Measurements from ENCODE around the gene ASAP2.

Gene ASAP2

GRCh38 chr2:9184361-9184760 lies 22.3 kb upstream of the ASAP2 start:
- Histone ChIP-seq H3K36me3 (ENCODE audit: control insufficient read depth in 2 of 2, insufficient read depth in 2 of 2, low read length in 2 of 2) (no peaks in the 10 kb centered on the region), H3K9me3 (ENCODE audit: control insufficient read depth in 2 of 2, low read length in 2 of 2) (no peaks in the 10 kb centered on the region), H3K27me3 (ENCODE audit: control insufficient read depth in 2 of 2, insufficient read depth in 2 of 2, low read length in 2 of 2) (no peaks in the 10 kb centered on the region), H3K9ac (ENCODE audit: low read depth in 1 of 2, low read length in 2 of 2) (no peak overlapping the region), H3K4me3 (ENCODE audit: low read length in 2 of 2) (no peak overlapping the region), H3K27ac (ENCODE audit: low read depth in 2 of 2, low read length in 2 of 2) (no peak overlapping the region), H3K4me1 (ENCODE audit: control insufficient read depth in 2 of 2, insufficient read depth in 2 of 2, low read length in 2 of 2) (peaks cover 8 to 21% of the 10 kb centered on the region in 2 donors)

- Histone ChIP-seq H3K9me3 (ENCODE audit: control insufficient read depth in 2 of 2, low read length in 2 of 2) (no peaks in the 10 kb centered on the region), H3K27me3 (ENCODE audit: control insufficient read depth in 2 of 2, insufficient read depth in 2 of 2, low read length in 2 of 2) (no peaks in the 10 kb centered on the region), H3K9ac (ENCODE audit: low read depth in 1 of 2, low read length in 2 of 2) (no peak overlapping the region), H3K36me3 (ENCODE audit: control insufficient read depth in 2 of 2, insufficient read depth in 2 of 2, low read length in 2 of 2) (no peaks in the 10 kb centered on the region), H3K4me1 (ENCODE audit: control insufficient read depth in 2 of 2, insufficient read depth in 2 of 2, low read length in 2 of 2) (peaks cover 3 to 9% of the 10 kb centered on the region in 2 donors), H3K27ac (ENCODE audit: low read depth in 2 of 2, low read length in 2 of 2) (no peak overlapping the region), H3K4me3 (ENCODE audit: low read length in 2 of 2) (no peak overlapping the region)
These were observed 18.9 kb upstream of the ASAP2 start for GRCh38 chr2:9187620-9188214.

- Histone ChIP-seq H3K9ac (ENCODE audit: low read depth in 1 of 2, low read length in 2 of 2) (no peak overlapping the region), H3K4me3 (ENCODE audit: low read length in 2 of 2) (no peak overlapping the region), H3K4me1 (ENCODE audit: control insufficient read depth in 2 of 2, insufficient read depth in 2 of 2, low read length in 2 of 2) (peaks cover 3 to 9% of the 10 kb centered on the region in 2 donors), H3K36me3 (ENCODE audit: control insufficient read depth in 2 of 2, insufficient read depth in 2 of 2, low read length in 2 of 2) (no peaks in the 10 kb centered on the region), H3K27ac (ENCODE audit: low read depth in 2 of 2, low read length in 2 of 2) (no peak overlapping the region), H3K9me3 (ENCODE audit: control insufficient read depth in 2 of 2, low read length in 2 of 2) (no peaks in the 10 kb centered on the region), H3K27me3 (ENCODE audit: control insufficient read depth in 2 of 2, insufficient read depth in 2 of 2, low read length in 2 of 2) (no peaks in the 10 kb centered on the region)
These were observed 17.8 kb upstream of the ASAP2 start for GRCh38 chr2:9188823-9189222.

- H3K27me3 ChIP-seq (ENCODE audit: control insufficient read depth in 2 of 2, insufficient read depth in 2 of 2, low read length in 2 of 2) = no peaks in the 10 kb centered on the region
- H3K27ac ChIP-seq (ENCODE audit: low read depth in 2 of 2, low read length in 2 of 2) = no peak overlapping the region
- no peaks in the 10 kb centered on the region for H3K36me3 ChIP-seq (ENCODE audit: control insufficient read depth in 2 of 2, insufficient read depth in 2 of 2, low read length in 2 of 2)
- H3K9ac ChIP-seq (ENCODE audit: low read depth in 1 of 2, low read length in 2 of 2) = no peak overlapping the region
- H3K4me3 ChIP-seq (ENCODE audit: low read length in 2 of 2) = no peak overlapping the region
- H3K9me3 ChIP-seq (ENCODE audit: control insufficient read depth in 2 of 2, low read length in 2 of 2) = no peaks in the 10 kb centered on the region
- peaks cover 3 to 9% of the 10 kb centered on the region in 2 donors for H3K4me1 ChIP-seq (ENCODE audit: control insufficient read depth in 2 of 2, insufficient read depth in 2 of 2, low read length in 2 of 2)
These were observed 16.7 kb upstream of the ASAP2 start for GRCh38 chr2:9189901-9190300.

GRCh38 chr2:9191041-9191481 lies 15.6 kb upstream of the ASAP2 start:
- Histone ChIP-seq H3K9ac (ENCODE audit: low read depth in 1 of 2, low read length in 2 of 2) (no peak overlapping the region), H3K27ac (ENCODE audit: low read depth in 2 of 2, low read length in 2 of 2) (peak overlapping the region; percentile 43 to 55), H3K4me3 (ENCODE audit: low read length in 2 of 2) (no peak overlapping the region), H3K9me3 (ENCODE audit: control insufficient read depth in 2 of 2, low read length in 2 of 2) (no peaks in the 10 kb centered on the region), H3K4me1 (ENCODE audit: control insufficient read depth in 2 of 2, insufficient read depth in 2 of 2, low read length in 2 of 2) (peaks cover 3 to 9% of the 10 kb centered on the region in 2 donors), H3K27me3 (ENCODE audit: control insufficient read depth in 2 of 2, insufficient read depth in 2 of 2, low read length in 2 of 2) (no peaks in the 10 kb centered on the region), H3K36me3 (ENCODE audit: control insufficient read depth in 2 of 2, insufficient read depth in 2 of 2, low read length in 2 of 2) (no peaks in the 10 kb centered on the region)

GRCh38 chr2:9192712-9193111 lies 13.9 kb upstream of the ASAP2 start:
- peaks cover 3% of the 10 kb centered on the region in 2 donors for H3K4me1 ChIP-seq (ENCODE audit: control insufficient read depth in 2 of 2, insufficient read depth in 2 of 2, low read length in 2 of 2)
- H3K27ac ChIP-seq (ENCODE audit: low read depth in 2 of 2, low read length in 2 of 2) = peak overlapping the region in 1 of 2 donors; percentile 26
- no peak overlapping the region for H3K4me3 ChIP-seq (ENCODE audit: low read length in 2 of 2)
- H3K9ac ChIP-seq (ENCODE audit: low read depth in 1 of 2, low read length in 2 of 2) = no peak overlapping the region
- no peaks in the 10 kb centered on the region for H3K9me3 ChIP-seq (ENCODE audit: control insufficient read depth in 2 of 2, low read length in 2 of 2)
- no peaks in the 10 kb centered on the region for H3K27me3 ChIP-seq (ENCODE audit: control insufficient read depth in 2 of 2, insufficient read depth in 2 of 2, low read length in 2 of 2)
- no peaks in the 10 kb centered on the region for H3K36me3 ChIP-seq (ENCODE audit: control insufficient read depth in 2 of 2, insufficient read depth in 2 of 2, low read length in 2 of 2)

GRCh38 chr2:9194352-9194751 lies 12.3 kb upstream of the ASAP2 start:
- Histone ChIP-seq H3K36me3 (ENCODE audit: control insufficient read depth in 2 of 2, insufficient read depth in 2 of 2, low read length in 2 of 2) (no peaks in the 10 kb centered on the region), H3K4me3 (ENCODE audit: low read length in 2 of 2) (no peak overlapping the region), H3K4me1 (ENCODE audit: control insufficient read depth in 2 of 2, insufficient read depth in 2 of 2, low read length in 2 of 2) (peaks cover 3% of the 10 kb centered on the region in 2 donors), H3K9me3 (ENCODE audit: control insufficient read depth in 2 of 2, low read length in 2 of 2) (no peaks in the 10 kb centered on the region), H3K27ac (ENCODE audit: low read depth in 2 of 2, low read length in 2 of 2) (no peak overlapping the region), H3K27me3 (ENCODE audit: control insufficient read depth in 2 of 2, insufficient read depth in 2 of 2, low read length in 2 of 2) (no peaks in the 10 kb centered on the region), H3K9ac (ENCODE audit: low read depth in 1 of 2, low read length in 2 of 2) (no peak overlapping the region)

GRCh38 chr2:9196637-9197036 lies 10.0 kb upstream of the ASAP2 start:
- Histone ChIP-seq H3K27ac (ENCODE audit: low read depth in 2 of 2, low read length in 2 of 2) (no peak overlapping the region), H3K9ac (ENCODE audit: low read depth in 1 of 2, low read length in 2 of 2) (no peak overlapping the region), H3K4me3 (ENCODE audit: low read length in 2 of 2) (no peak overlapping the region), H3K27me3 (ENCODE audit: control insufficient read depth in 2 of 2, insufficient read depth in 2 of 2, low read length in 2 of 2) (peaks cover 0 to 2% of the 10 kb centered on the region in 2 donors), H3K36me3 (ENCODE audit: control insufficient read depth in 2 of 2, insufficient read depth in 2 of 2, low read length in 2 of 2) (no peaks in the 10 kb centered on the region), H3K9me3 (ENCODE audit: control insufficient read depth in 2 of 2, low read length in 2 of 2) (no peaks in the 10 kb centered on the region), H3K4me1 (ENCODE audit: control insufficient read depth in 2 of 2, insufficient read depth in 2 of 2, low read length in 2 of 2) (no peaks in the 10 kb centered on the region)

- H3K9ac ChIP-seq (ENCODE audit: low read depth in 1 of 2, low read length in 2 of 2) = no peak overlapping the region
- no peaks in the 10 kb centered on the region for H3K4me1 ChIP-seq (ENCODE audit: control insufficient read depth in 2 of 2, insufficient read depth in 2 of 2, low read length in 2 of 2)
- H3K27me3 ChIP-seq (ENCODE audit: control insufficient read depth in 2 of 2, insufficient read depth in 2 of 2, low read length in 2 of 2) = peaks cover 0 to 2% of the 10 kb centered on the region in 2 donors
- H3K36me3 ChIP-seq (ENCODE audit: control insufficient read depth in 2 of 2, insufficient read depth in 2 of 2, low read length in 2 of 2) = no peaks in the 10 kb centered on the region
- no peak overlapping the region for H3K27ac ChIP-seq (ENCODE audit: low read depth in 2 of 2, low read length in 2 of 2)
- H3K4me3 ChIP-seq (ENCODE audit: low read length in 2 of 2) = no peak overlapping the region
- no peaks in the 10 kb centered on the region for H3K9me3 ChIP-seq (ENCODE audit: control insufficient read depth in 2 of 2, low read length in 2 of 2)
These were observed 8.7 kb upstream of the ASAP2 start for GRCh38 chr2:9197916-9198315.

GRCh38 chr2:9199716-9200632 lies 6.6 kb upstream of the ASAP2 start:
- H3K36me3 ChIP-seq (ENCODE audit: control insufficient read depth in 2 of 2, insufficient read depth in 2 of 2, low read length in 2 of 2) = no peaks in the 10 kb centered on the region
- no peaks in the 10 kb centered on the region for H3K4me1 ChIP-seq (ENCODE audit: control insufficient read depth in 2 of 2, insufficient read depth in 2 of 2, low read length in 2 of 2)
- H3K9ac ChIP-seq (ENCODE audit: low read depth in 1 of 2, low read length in 2 of 2) = no peak overlapping the region
- no peak overlapping the region for H3K4me3 ChIP-seq (ENCODE audit: low read length in 2 of 2)
- H3K9me3 ChIP-seq (ENCODE audit: control insufficient read depth in 2 of 2, low read length in 2 of 2) = no peaks in the 10 kb centered on the region
- peaks cover 0 to 2% of the 10 kb centered on the region in 2 donors for H3K27me3 ChIP-seq (ENCODE audit: control insufficient read depth in 2 of 2, insufficient read depth in 2 of 2, low read length in 2 of 2)
- H3K27ac ChIP-seq (ENCODE audit: low read depth in 2 of 2, low read length in 2 of 2) = no peak overlapping the region

Measured in mucosa of rectum (tissue), 2 donors.